Measurements from ENCODE around the gene OR10AD1. TPM values are rescaled to one million over a fixed set of nuclear protein-coding genes. Genes with fewer than 3 reads are reported as not detected.

OR10AD1 gene
- total and polyA plus RNA-seq, 9 of the 15 experiments (the other 6 are each of a cell fraction or from before 2014, with no cell fraction given): not detected

DNA sequence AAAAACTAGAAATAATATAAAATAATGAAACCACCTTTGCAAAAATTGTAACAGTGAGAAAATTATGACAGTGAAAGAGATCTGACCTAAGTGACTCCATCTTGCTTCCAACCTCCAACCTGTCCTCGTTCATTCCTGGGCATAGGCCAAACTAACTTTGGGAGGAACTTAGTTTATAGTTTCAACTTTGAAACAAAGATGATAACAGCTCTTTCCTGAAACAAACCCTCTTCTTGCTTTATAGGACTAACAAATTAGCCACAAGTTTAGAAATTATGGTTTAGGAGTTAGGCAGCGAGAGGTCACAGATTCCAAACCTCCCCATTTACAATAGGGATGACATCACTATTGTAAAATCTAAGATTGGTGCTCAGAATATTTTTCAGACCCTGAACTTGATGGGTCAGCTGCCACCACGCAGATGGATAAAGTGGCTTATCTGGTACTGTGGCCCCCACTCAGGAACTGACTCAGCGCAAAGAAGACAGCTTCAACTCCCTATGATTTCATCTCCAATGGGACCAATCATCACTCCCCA is 32.8 kb upstream of the OR10AD1 start (continued):
- TF ChIP-seq, protein P1, sequence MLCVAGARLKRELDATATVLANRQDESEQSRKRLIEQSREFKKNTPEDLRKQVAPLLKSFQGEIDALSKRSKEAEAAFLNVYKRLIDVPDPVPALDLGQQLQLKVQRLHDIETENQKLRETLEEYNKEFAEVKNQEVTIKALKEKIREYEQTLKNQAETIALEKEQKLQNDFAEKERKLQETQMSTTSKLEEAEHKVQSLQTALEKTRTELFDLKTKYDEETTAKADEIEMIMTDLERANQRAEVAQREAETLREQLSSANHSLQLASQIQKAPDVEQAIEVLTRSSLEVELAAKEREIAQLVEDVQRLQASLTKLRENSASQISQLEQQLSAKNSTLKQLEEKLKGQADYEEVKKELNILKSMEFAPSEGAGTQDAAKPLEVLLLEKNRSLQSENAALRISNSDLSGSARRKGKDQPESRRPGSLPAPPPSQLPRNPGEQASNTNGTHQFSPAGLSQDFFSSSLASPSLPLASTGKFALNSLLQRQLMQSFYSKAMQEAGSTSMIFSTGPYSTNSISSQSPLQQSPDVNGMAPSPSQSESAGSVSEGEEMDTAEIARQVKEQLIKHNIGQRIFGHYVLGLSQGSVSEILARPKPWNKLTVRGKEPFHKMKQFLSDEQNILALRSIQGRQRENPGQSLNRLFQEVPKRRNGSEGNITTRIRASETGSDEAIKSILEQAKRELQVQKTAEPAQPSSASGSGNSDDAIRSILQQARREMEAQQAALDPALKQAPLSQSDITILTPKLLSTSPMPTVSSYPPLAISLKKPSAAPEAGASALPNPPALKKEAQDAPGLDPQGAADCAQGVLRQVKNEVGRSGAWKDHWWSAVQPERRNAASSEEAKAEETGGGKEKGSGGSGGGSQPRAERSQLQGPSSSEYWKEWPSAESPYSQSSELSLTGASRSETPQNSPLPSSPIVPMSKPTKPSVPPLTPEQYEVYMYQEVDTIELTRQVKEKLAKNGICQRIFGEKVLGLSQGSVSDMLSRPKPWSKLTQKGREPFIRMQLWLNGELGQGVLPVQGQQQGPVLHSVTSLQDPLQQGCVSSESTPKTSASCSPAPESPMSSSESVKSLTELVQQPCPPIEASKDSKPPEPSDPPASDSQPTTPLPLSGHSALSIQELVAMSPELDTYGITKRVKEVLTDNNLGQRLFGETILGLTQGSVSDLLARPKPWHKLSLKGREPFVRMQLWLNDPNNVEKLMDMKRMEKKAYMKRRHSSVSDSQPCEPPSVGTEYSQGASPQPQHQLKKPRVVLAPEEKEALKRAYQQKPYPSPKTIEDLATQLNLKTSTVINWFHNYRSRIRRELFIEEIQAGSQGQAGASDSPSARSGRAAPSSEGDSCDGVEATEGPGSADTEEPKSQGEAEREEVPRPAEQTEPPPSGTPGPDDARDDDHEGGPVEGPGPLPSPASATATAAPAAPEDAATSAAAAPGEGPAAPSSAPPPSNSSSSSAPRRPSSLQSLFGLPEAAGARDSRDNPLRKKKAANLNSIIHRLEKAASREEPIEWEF (CRISPR knock-in tag; IDR thresholded peaks at IDR 0.05): peak; percentile 53; the same call in 1 of the 2 replicates
- TF ChIP-seq NUFIP1 (IDR thresholded peaks at IDR 0.05; ENCODE audit: partially characterized antibody) (no peak), NCOA1 (IDR thresholded peaks at IDR 0.05; ENCODE audit: low read depth) (peak; percentile 45; the same call in 1 of the 2 replicates), PRMT5 (CRISPR knock-in tag; IDR thresholded peaks at IDR 0.05) (no peak), PHF20 (IDR thresholded peaks at IDR 0.05; ENCODE audit: partially characterized antibody) (no peak), TAF9B (IDR thresholded peaks at IDR 0.05; ENCODE audit: partially characterized antibody) (peak; percentile 24), ESRRA (IDR thresholded peaks at IDR 0.05; ENCODE audit: borderline replicate concordance, low read depth) (no peak), ATF7 (IDR thresholded peaks at IDR 0.05) (peak; percentile 93), ZNF778 (CRISPR knock-in tag; IDR thresholded peaks at IDR 0.05) (no peak), SOX6 (IDR thresholded peaks at IDR 0.05) (peak; percentile 68), GTF2A2 (tag; IDR thresholded peaks at IDR 0.05) (peak; percentile 90), U2AF2 (optimal IDR thresholded peaks at IDR 0.05; ENCODE audit: low read depth, low read length) (no peak)
- TF ChIP-seq, protein P2, sequence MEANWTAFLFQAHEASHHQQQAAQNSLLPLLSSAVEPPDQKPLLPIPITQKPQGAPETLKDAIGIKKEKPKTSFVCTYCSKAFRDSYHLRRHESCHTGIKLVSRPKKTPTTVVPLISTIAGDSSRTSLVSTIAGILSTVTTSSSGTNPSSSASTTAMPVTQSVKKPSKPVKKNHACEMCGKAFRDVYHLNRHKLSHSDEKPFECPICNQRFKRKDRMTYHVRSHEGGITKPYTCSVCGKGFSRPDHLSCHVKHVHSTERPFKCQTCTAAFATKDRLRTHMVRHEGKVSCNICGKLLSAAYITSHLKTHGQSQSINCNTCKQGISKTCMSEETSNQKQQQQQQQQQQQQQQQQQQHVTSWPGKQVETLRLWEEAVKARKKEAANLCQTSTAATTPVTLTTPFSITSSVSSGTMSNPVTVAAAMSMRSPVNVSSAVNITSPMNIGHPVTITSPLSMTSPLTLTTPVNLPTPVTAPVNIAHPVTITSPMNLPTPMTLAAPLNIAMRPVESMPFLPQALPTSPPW (CRISPR knock-in tag; IDR thresholded peaks at IDR 0.05): peak; percentile 45; the same call in 1 of the 2 replicates
- TF ChIP-seq, protein P3, sequence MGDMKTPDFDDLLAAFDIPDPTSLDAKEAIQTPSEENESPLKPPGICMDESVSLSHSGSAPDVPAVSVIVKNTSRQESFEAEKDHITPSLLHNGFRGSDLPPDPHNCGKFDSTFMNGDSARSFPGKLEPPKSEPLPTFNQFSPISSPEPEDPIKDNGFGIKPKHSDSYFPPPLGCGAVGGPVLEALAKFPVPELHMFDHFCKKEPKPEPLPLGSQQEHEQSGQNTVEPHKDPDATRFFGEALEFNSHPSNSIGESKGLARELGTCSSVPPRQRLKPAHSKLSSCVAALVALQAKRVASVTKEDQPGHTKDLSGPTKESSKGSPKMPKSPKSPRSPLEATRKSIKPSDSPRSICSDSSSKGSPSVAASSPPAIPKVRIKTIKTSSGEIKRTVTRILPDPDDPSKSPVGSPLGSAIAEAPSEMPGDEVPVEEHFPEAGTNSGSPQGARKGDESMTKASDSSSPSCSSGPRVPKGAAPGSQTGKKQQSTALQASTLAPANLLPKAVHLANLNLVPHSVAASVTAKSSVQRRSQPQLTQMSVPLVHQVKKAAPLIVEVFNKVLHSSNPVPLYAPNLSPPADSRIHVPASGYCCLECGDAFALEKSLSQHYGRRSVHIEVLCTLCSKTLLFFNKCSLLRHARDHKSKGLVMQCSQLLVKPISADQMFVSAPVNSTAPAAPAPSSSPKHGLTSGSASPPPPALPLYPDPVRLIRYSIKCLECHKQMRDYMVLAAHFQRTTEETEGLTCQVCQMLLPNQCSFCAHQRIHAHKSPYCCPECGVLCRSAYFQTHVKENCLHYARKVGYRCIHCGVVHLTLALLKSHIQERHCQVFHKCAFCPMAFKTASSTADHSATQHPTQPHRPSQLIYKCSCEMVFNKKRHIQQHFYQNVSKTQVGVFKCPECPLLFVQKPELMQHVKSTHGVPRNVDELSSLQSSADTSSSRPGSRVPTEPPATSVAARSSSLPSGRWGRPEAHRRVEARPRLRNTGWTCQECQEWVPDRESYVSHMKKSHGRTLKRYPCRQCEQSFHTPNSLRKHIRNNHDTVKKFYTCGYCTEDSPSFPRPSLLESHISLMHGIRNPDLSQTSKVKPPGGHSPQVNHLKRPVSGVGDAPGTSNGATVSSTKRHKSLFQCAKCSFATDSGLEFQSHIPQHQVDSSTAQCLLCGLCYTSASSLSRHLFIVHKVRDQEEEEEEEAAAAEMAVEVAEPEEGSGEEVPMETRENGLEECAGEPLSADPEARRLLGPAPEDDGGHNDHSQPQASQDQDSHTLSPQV (IDR thresholded peaks at IDR 0.05): peak; percentile 92
- TF ChIP-seq, protein P4, sequence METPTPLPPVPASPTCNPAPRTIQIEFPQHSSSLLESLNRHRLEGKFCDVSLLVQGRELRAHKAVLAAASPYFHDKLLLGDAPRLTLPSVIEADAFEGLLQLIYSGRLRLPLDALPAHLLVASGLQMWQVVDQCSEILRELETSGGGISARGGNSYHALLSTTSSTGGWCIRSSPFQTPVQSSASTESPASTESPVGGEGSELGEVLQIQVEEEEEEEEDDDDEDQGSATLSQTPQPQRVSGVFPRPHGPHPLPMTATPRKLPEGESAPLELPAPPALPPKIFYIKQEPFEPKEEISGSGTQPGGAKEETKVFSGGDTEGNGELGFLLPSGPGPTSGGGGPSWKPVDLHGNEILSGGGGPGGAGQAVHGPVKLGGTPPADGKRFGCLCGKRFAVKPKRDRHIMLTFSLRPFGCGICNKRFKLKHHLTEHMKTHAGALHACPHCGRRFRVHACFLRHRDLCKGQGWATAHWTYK (CRISPR knock-in tag; IDR thresholded peaks at IDR 0.05): no peak

All from K562 (cell line).